Choroid plexus epithelial cell (primary cell): ENCODE data around the gene VKORC1.
"Not testable (repeated sequence)": the region's sequence is repeated elsewhere in the genome, so short reads cannot be mapped to it uniquely, and the experiment has no call there.

Source experiments
- DNase-seq: peaks from one replicate; pipeline ENCODE4 v3.0.0-alpha.2; 2010; ENCODE audit warnings: low read depth
- H3K4me3 ChIP-seq: 2 replicates; pipeline ENCODE4 v1.5.1; 2011; ENCODE audit warnings: low read depth, mild to moderate bottlenecking, control low read depth, low read length, moderate library complexity
- TF ChIP-seq, protein P1 (sequence below): conservative IDR thresholded peaks from 2 replicates; pipeline ENCODE4 v1.5.1; 2011; ENCODE audit warnings: low read depth, mild to moderate bottlenecking, control low read depth, inconsistent platforms, low read length, moderate library complexity

The VKORC1 gene

DNA sequence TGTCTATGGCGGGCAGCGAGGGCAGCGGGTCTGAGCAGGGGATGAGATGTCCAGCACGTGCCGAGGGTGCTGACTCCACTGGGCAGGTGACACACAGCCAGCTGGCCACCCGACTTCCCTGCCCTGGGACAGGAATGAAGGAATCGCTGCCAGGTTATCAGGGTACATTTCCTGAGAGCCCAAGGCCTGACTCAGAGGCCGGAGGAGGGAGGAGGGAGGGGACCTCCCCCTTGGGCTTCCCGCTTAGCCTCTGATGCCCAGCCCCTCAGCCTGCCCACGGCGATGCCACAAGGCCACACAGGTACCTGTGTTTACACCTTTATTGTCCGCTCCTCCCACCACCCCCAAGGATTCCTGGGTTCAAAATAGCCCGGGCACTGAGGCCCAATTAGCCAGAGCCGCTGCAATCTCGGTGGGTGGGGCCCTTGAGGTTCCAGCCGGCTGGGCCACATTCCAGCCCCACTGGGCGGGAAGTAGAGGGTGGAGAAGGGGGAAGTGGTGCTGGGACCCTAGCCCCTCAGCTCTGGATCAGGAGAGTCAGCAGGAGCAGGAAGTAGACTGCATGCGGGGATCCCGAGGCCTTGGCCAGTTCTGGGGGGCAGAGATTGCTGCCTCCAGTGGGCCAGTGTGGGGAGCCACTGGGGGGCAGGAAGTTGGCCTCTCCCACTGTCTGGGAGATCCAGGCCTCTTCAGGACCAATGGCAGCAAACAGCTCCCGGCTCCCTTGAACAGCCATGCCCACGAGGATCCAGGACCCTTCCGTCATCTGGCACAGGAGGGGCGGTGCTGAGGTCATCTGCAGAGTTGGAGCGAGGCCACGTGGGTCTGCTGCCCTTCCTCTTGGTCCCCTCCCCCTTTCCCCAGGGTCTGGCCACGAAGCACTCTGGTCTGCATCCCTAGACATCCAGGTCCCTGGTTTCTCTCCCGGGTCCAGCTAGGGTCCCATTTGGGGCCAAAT lies 44.3 kb upstream of the VKORC1 start:
- DNase-seq: peak; percentile 51
- TF ChIP-seq, protein P1, sequence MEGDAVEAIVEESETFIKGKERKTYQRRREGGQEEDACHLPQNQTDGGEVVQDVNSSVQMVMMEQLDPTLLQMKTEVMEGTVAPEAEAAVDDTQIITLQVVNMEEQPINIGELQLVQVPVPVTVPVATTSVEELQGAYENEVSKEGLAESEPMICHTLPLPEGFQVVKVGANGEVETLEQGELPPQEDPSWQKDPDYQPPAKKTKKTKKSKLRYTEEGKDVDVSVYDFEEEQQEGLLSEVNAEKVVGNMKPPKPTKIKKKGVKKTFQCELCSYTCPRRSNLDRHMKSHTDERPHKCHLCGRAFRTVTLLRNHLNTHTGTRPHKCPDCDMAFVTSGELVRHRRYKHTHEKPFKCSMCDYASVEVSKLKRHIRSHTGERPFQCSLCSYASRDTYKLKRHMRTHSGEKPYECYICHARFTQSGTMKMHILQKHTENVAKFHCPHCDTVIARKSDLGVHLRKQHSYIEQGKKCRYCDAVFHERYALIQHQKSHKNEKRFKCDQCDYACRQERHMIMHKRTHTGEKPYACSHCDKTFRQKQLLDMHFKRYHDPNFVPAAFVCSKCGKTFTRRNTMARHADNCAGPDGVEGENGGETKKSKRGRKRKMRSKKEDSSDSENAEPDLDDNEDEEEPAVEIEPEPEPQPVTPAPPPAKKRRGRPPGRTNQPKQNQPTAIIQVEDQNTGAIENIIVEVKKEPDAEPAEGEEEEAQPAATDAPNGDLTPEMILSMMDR: no peak
- H3K4me3 ChIP-seq: no peak overlapping the region

DNA sequence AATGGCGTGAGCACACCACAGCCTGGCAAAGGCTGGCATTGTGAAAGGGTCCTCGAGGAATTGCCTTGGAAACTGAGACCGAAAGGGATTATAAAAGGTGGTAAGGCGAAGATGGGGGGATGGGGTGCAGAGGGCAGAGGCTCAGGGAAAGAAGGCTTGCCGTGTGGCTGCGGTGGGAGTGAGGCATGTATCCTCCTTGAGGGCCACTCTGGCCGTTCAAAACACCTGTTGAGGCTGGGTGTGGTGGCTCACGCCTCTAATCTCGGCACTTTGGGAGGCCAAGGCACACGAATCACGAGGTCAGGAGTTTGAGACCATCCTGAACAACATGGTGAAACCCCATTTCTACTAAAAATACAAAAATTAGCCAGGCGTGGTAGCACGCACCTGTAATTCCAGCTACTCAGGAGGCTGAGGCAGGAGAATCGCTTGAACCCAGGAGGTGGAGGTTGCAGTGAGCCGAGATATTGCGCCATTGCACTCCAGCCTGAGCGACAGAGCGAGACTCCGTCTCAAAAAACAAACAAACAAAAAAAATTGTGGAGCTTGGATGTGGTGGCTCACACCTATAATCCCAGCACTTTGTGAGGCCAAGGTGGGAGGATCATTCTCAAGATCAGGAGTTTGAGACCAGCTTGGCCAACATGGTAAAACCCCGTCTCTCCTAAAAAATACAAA lies 42.4 kb upstream of the VKORC1 start:
- not testable (repeated sequence) for DNase-seq, H3K4me3 ChIP-seq

DNA sequence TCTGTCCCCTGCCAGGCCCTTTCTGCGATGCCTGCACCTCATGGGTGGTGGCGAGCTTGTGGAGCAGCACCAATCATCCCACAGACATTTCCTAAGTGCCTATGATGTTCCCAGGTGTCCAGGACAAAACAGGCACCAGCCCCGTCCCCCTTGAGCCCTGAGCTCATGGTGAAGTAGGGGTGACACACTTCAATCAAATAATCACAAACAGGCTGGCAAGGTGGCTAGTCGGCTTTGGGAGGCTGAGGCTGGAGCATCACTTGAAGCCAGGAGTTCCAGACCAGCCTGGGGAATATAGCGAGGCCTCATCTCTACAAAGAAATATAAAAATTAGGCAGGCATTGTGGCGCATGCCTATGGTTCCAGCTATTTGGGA lies 41.7 kb upstream of the VKORC1 start:
- H3K4me3 ChIP-seq: no peak overlapping the region
- DNase-seq: no peak
- TF ChIP-seq, protein P1: no peak

DNA sequence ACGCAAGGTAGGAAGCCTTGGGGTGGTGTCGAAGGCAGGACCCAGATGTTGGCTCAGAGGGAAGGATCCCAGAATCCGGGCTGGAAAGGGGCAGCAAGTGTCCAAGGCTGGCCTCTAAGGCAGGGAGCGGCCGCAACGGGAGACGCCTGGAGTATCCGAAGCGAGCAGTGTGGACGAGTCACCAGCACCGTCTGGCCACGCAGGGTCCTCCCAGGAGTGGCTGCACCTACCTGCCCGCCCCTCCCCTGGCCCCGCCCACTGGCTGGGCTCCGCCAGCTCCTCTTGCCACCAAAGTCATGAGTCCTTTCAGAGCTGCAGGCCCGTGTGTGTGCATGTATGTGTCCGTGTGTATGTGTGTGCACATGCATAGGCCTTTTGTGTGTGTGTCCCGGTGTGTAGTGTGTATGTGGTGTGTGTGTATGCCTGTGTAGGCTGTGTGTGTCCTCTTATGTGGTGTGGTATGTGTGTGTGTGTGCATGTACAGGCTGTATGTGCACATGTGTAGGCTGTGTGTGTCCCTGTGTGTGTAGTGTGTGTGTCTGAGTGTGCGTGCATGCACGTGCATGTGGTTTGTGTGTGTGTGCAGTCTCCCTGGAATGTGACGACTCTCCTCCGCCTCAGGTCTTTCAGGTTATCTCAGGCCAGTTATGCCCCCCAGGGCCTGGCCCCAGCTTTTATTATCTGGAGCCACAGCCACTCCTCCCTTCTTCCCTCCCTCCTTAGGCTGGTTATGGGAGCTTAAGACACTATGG lies 41.1 kb upstream of the VKORC1 start, which contains the start of gene PRSS8:
TSS of gene PRSS8 (minus strand) at position 193 of the 752 bp plus-strand sequence. CDS start 229 bp downstream, outside the sequence.
- no peak within 1 kb of the TSS for H3K4me3 ChIP-seq
- DNase-seq: no peak
- TF ChIP-seq, protein P1: no peak

DNA sequence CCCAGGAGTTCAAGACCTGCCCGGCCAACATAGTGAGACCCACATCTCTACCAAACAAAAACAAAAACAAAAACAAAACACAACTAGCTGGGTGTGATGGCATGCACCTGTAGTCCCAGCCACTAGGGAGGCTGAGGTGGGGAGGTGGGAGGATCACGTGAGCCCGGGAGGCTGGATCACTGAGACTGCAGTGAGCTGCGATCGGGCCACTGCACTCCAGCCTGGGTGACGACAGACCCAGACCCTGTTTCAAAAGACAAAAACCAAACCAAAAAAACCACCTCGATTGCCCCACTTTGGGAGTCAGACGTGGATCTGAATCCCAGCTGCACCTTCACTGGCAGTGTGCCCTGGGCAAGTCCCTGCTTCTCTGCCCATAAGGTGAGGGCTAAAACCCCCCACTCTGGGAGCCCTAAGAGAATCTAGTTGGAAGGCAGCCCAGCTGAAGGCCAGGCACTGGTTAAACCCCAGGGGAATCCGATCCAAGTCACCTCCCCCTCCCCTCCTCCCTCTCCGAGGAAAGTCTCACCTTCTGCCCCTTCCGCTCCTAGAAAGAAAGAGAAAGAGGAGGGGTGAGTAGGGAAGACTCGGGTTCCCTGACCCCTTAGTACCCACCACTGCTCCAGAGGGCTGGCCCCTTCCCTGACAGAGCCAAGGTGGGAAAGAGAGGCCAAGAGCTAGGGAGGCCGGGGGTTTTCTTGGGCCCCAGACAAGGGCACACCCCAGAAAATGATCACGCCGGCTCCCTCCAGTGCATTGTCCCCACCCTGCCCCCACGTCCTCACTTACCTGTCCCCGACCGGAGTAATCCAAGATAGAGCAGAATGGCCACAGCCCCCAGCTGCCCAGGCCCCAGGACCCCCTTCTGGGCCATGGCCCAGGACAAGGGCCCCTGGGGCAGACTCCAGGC lies 40.3 kb upstream of the VKORC1 start:
- no peak overlapping the region for H3K4me3 ChIP-seq
- TF ChIP-seq, protein P1: no peak
- DNase-seq: no peak

DNA sequence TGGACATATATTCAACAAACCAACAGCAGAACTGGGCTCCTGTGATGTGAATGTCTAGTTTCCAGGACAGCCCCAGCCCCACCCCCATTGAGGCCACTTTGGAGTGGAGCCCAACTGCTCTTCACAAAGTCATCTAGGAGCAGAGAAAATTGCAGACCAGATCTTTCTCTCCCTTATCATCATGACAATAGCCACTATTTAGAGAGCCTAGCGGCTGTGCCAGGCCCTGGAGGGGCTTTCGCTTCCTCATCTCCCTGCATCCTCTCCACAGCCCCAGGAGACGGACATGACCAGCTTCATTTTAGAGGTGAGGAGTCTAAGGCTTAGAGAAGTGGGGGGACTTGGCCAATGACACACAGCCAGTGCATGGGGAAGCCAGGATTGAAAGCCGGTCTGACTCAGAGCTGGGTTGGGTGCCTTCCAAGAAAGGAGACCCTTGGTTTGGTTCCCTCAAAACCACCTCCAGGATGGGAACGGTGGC lies 39.5 kb upstream of the VKORC1 start:
- DNase-seq: no peak
- TF ChIP-seq, protein P1: no peak
- no peak overlapping the region for H3K4me3 ChIP-seq
